Ishikawa (cell line): Measurements from ENCODE around the gene GRIN2A.

Experiments used
- CEBPB ChIP-seq: IDR thresholded peaks from 2 replicates; pipeline ENCODE4 v1.6.1; 2012
- CREB1 ChIP-seq: IDR thresholded peaks from 2 replicates; pipeline ENCODE4 v1.6.1; 2012; ENCODE audit warnings: low read depth
- EGR1 ChIP-seq: IDR thresholded peaks from 2 replicates; pipeline ENCODE4 v1.6.1; 2012
- EP300 ChIP-seq: IDR thresholded peaks from 2 replicates; pipeline ENCODE4 v1.6.1; 2012; ENCODE audit warnings: borderline replicate concordance
- FOXM1 ChIP-seq: IDR thresholded peaks from 2 replicates; pipeline ENCODE4 v1.6.1; 2012; ENCODE audit warnings: low read depth, borderline replicate concordance
- NFIC ChIP-seq: IDR thresholded peaks from 2 replicates; pipeline ENCODE4 v1.6.1; 2012
- RAD21 ChIP-seq: IDR thresholded peaks from 2 replicates; pipeline ENCODE4 v1.6.1; 2012; ENCODE audit warnings: low read depth
- TAF1 ChIP-seq: IDR thresholded peaks from 2 replicates; pipeline ENCODE4 v1.6.1; 2012; ENCODE audit warnings: low read depth, mild to moderate bottlenecking
- TCF12 ChIP-seq: IDR thresholded peaks from 2 replicates; pipeline ENCODE4 v1.6.1; 2012; ENCODE audit warnings: low read depth
- TEAD4 ChIP-seq: IDR thresholded peaks from 2 replicates; pipeline ENCODE4 v1.6.1; 2012
- YY1 ChIP-seq: IDR thresholded peaks from 2 replicates; pipeline ENCODE4 v1.6.1; 2012; ENCODE audit warnings: low read depth
- ZBTB7A ChIP-seq: IDR thresholded peaks from 2 replicates; pipeline ENCODE4 v1.6.1; 2012; ENCODE audit warnings: low read depth
- TF ChIP-seq, protein P1 (sequence below): IDR thresholded peaks from 2 replicates; pipeline ENCODE4 v1.6.1; 2012; ENCODE audit warnings: low read depth, mild to moderate bottlenecking
- TF ChIP-seq, protein P2 (sequence below): IDR thresholded peaks from 2 replicates; pipeline ENCODE4 v1.6.1; 2012
- TF ChIP-seq, protein P3 (sequence below): IDR thresholded peaks from 2 replicates; pipeline ENCODE4 v1.6.1; 2012

The GRIN2A gene

DNA sequence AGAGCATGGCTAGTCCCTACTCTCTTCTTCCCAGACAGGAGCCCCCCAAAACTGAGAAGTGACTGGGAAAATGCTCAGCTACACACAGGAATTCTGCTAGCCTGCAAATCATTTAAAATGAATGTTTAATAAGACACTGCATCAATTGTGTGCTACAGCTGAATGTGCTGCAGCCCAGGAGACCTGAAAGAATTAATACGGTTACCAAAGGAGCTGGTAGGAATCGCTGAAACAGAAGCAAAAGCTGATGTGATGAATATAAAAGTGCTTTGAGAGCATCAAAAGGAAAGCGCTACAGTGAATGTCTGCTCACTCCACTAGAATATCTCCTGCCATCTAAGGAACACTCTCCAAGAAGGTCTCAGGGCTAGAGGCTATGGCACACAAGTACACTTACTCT is 3.7 kb downstream of the GRIN2A start:
- TF ChIP-seq FOXM1 (no peak), NFIC (no peak), YY1 (no peak), EP300 (no peak), TEAD4 (no peak), CREB1 (no peak), TAF1 (no peak), CEBPB (no peak), RAD21 (no peak), EGR1 (no peak), TCF12 (no peak), ZBTB7A (no peak)
- TF ChIP-seq, protein P1, sequence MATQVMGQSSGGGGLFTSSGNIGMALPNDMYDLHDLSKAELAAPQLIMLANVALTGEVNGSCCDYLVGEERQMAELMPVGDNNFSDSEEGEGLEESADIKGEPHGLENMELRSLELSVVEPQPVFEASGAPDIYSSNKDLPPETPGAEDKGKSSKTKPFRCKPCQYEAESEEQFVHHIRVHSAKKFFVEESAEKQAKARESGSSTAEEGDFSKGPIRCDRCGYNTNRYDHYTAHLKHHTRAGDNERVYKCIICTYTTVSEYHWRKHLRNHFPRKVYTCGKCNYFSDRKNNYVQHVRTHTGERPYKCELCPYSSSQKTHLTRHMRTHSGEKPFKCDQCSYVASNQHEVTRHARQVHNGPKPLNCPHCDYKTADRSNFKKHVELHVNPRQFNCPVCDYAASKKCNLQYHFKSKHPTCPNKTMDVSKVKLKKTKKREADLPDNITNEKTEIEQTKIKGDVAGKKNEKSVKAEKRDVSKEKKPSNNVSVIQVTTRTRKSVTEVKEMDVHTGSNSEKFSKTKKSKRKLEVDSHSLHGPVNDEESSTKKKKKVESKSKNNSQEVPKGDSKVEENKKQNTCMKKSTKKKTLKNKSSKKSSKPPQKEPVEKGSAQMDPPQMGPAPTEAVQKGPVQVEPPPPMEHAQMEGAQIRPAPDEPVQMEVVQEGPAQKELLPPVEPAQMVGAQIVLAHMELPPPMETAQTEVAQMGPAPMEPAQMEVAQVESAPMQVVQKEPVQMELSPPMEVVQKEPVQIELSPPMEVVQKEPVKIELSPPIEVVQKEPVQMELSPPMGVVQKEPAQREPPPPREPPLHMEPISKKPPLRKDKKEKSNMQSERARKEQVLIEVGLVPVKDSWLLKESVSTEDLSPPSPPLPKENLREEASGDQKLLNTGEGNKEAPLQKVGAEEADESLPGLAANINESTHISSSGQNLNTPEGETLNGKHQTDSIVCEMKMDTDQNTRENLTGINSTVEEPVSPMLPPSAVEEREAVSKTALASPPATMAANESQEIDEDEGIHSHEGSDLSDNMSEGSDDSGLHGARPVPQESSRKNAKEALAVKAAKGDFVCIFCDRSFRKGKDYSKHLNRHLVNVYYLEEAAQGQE, result no peak
- TF ChIP-seq, protein P2, sequence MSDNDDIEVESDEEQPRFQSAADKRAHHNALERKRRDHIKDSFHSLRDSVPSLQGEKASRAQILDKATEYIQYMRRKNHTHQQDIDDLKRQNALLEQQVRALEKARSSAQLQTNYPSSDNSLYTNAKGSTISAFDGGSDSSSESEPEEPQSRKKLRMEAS, result no peak
- TF ChIP-seq, protein P3, sequence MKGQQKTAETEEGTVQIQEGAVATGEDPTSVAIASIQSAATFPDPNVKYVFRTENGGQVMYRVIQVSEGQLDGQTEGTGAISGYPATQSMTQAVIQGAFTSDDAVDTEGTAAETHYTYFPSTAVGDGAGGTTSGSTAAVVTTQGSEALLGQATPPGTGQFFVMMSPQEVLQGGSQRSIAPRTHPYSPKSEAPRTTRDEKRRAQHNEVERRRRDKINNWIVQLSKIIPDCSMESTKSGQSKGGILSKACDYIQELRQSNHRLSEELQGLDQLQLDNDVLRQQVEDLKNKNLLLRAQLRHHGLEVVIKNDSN, result no peak

DNA sequence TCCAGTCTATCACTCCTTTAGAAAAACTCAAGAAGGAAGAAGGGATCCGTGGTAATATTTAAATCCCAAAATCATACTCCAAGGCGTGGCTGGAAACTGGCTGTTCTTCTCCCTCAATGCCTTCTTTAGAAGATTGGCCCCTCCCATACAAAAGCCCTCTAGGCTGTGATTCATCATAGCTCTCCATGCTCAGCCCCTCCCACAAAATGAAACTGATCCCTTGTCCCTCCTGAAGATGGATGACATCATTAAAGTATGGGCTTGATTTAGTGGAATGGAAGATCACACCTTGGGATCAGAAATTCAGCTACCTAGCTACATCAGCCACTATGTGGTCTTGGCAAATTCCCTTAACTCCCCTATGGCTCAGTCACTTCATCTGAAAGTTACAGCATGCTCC is 4.1 kb downstream of the GRIN2A start:
- TF ChIP-seq, protein P3, result no peak
- TF ChIP-seq, protein P2, result no peak
- TF ChIP-seq EGR1 (no peak), EP300 (no peak), TAF1 (no peak), ZBTB7A (no peak), RAD21 (no peak), NFIC (no peak), CREB1 (no peak), TEAD4 (no peak), CEBPB (no peak), FOXM1 (no peak), YY1 (no peak), TCF12 (no peak)
- TF ChIP-seq, protein P1, result no peak

DNA sequence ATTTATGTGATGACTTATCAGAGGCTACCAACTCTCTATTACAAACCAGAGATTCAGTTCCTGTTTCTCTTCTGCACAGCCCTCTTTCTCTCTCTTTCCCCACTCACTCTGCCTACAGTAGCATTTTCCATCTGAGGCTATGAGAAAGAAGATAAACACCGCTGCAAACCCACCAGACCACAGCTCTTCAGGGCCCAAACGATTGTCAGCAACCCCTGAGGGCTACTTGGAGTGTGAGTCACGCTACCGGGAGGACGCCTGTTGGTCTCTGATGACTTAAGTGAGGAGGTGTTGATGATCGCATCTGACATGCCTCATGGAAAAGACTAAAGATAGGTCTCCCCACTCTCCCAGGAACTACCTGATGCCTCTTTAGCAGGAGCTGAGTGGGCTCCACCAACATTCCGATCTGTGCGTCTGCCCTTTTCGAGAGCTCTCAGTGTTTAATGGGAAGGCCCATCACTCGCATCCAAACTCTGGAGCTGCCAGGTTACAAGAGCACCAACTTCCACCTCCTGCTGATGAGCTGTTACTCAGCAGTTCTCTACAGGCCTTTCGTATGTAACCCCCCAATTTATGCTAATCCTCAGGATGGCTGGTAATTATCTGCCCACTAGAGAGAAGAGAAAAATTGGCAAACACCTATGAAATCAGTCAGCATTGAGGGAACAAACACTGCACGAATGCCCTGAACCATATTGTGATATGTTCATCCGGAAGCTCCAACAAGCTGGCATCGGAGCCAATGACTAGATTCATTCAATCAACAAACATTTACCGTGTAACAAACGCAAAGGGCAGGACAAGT is 9.2 kb downstream of the GRIN2A start:
- TF ChIP-seq, protein P1, result no peak
- TF ChIP-seq CREB1, result no peak
- TF ChIP-seq RAD21, result no peak
- TF ChIP-seq TEAD4, result no peak
- TF ChIP-seq TCF12, result no peak
- no peak for TF ChIP-seq EGR1
- TF ChIP-seq, protein P2, result no peak
- no peak for TF ChIP-seq NFIC
- no peak for TF ChIP-seq CEBPB
- TF ChIP-seq FOXM1, result no peak
- TF ChIP-seq YY1, result no peak
- no peak for TF ChIP-seq TAF1
- TF ChIP-seq, protein P3, result no peak

DNA sequence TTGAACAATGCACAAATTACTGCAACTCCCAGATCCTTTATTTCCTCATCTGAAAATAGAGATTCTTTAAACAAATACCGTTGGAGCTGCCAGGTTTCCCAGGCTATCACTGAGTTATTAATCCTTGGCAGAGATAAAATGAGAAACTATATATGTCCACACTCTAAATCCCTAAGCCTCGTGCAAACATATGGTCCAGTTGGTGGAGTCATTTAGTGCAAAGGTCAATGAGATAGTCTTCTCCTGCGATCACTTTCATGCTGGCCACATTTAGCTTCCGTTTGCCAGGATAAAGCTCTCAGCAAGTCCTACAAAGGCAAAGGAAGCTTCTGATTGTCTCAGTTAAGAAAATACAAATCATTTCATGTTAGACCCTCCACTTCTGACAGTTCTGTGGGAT is 11.0 kb downstream of the GRIN2A start:
- TF ChIP-seq TCF12 (no peak), YY1 (no peak), EP300 (no peak), FOXM1 (no peak), RAD21 (no peak), NFIC (no peak), TAF1 (no peak), TEAD4 (no peak), CREB1 (no peak), EGR1 (no peak), ZBTB7A (no peak), CEBPB (no peak)
- TF ChIP-seq, protein P2, result no peak
- TF ChIP-seq, protein P3, result no peak
- TF ChIP-seq, protein P1, result no peak
